ENCODE results near the gene MRPL38. TPM values are rescaled to one million over a fixed set of nuclear protein-coding genes. Genes with fewer than 3 reads are reported as not detected.

Gene MRPL38
- total RNA-seq, 2 donors from 2014 or later, result 27.2 to 36.4 TPM

DNA sequence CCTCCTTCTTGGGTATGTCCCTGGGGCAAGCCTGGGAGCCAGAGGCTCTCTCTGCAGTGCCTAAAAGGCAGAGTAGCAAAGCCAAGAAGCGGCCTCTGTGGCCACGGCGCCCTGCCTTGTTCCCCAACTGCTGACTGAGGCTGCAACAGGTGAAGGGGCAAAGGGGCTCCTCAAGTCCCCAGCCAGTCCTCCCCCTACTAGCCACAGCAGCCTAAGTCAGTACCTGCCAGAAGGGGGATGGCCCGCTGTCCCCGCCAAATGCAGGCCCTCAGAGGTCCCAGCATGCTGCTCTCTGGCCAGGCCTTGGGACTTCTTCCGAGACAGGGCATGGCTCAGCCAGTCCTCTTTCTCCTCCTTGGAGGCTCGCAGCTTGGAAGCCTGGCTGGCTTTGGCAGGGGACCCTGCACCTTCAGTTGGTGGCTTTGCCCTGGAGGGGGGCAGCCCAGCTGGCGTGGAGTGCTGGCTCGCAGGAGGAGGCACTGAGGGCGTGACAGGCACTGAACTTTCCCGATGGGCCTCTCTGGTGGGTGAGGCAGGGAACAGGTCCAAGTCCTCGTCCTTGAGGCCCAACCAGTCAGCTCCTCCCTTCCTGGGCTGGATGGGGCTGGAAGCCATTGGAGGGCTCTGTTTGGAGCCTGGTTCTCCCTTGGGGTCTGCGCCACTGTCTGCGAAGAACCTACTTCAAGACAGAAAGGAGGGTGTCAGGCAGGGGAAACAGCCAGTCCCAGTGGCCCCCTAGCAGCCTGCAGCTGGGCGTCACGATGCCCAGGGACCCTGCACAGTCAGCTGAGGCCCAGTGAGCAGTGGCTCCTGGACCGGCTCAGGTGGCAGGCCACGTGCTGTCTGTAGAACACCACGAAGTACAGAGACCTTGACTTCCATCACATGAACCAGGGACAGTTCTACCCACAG, 18.5 kb upstream of the MRPL38 start:
- H3K27ac ChIP-seq, result no peak overlapping the region
- no peaks in the 10 kb centered on the region for H3K27me3 ChIP-seq
- H3K36me3 ChIP-seq, result no peaks in the 10 kb centered on the region
- H3K4me1 ChIP-seq, result peaks cover 0 to 14% of the 10 kb centered on the region in 2 donors
- no peak for DNase-seq (ENCODE audit: low spot score)
- no peaks in the 10 kb centered on the region for H3K9me3 ChIP-seq
- no peak for TF ChIP-seq CTCF (IDR thresholded peaks at IDR 0.05)
- no peak overlapping the region for H3K4me3 ChIP-seq

DNA sequence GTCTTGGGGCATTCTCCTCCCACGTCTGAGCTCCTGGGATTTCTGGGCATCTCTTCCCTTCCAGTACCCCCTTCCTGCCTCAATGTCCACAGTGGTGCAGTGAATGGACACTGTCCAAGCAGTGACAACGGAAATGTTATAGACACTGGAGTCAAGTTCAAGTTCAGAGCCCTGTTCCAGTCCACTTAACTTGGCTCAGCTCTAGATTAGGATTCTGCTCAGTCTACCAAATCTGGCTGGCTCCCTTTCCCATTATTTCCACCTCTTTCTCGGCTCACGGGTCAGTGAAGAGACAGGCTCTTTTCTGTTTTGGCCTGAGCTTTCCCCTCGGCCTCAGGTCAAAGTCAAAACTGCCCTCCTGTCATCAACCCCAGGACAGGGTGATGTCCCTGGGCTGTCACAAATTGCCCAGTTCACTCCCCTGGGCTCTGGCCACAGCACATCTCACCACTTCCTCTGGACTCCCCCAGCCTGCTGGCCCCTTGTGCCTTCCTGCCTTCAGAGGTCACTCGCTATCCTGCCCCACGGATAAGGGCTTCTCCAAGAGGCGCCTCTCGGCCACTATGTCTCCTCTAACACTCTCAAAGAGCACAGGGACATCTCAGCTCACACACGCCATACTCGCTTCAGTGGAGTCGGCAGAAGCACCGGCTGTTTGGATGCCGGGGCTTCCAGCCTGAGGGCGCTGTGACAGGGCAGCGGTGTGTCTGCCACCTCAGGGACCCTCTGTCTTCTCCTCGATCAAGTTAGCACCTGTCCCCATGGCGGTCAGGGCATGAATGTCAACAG, 17.7 kb upstream of the MRPL38 start:
- Histone ChIP-seq H3K4me3 (no peak overlapping the region), H3K36me3 (no peaks in the 10 kb centered on the region), H3K27me3 (no peaks in the 10 kb centered on the region), H3K27ac (no peak overlapping the region), H3K4me1 (peaks cover 0 to 14% of the 10 kb centered on the region in 2 donors), H3K9me3 (no peaks in the 10 kb centered on the region)
- TF ChIP-seq CTCF (IDR thresholded peaks at IDR 0.05), result no peak
- DNase-seq (ENCODE audit: low spot score), result no peak

GRCh38 chr17:75921596-75921995, 16.9 kb upstream of the MRPL38 start:
- no peak overlapping the region for H3K4me3 ChIP-seq
- H3K9me3 ChIP-seq, result no peaks in the 10 kb centered on the region
- no peak for DNase-seq (ENCODE audit: low spot score)
- no peaks in the 10 kb centered on the region for H3K36me3 ChIP-seq
- H3K27ac ChIP-seq, result no peak overlapping the region
- peaks cover 0 to 14% of the 10 kb centered on the region in 2 donors for H3K4me1 ChIP-seq
- no peaks in the 10 kb centered on the region for H3K27me3 ChIP-seq
- no peak for TF ChIP-seq CTCF (IDR thresholded peaks at IDR 0.05)

DNA sequence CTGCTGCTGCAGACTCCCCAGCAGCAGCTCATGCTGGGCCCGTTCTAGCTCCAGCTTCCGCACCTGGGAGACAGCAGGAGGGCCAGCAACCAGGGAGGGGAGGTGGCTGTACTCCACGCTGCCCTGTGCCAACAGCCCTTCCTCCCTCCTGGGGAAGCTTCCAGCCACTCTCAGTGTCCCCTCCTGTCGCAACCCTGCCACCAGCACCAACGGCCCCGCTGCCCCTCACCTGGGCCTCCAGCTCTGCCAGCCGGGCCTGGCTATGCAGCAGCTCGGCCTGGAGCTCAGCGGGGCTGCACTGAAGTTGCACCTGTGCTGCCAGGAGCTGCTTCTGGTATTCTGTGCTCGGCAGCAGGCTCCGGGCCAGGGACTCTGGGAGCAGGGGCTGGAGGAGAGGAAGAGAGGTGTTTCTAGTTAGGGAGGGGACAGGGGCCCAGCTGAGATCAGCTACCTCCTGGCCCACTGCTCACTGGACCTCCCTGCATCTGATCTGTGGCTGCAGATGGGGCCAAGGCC, 15.4 kb upstream of the MRPL38 start:
- TF ChIP-seq CTCF (IDR thresholded peaks at IDR 0.05), result no peak
- no peaks in the 10 kb centered on the region for H3K9me3 ChIP-seq
- peaks cover 0 to 14% of the 10 kb centered on the region in 2 donors for H3K4me1 ChIP-seq
- H3K4me3 ChIP-seq, result no peak overlapping the region
- no peaks in the 10 kb centered on the region for H3K36me3 ChIP-seq
- H3K27me3 ChIP-seq, result no peaks in the 10 kb centered on the region
- DNase-seq (ENCODE audit: low spot score), result no peak
- H3K27ac ChIP-seq, result no peak overlapping the region

GRCh38 chr17:75919611-75920010, 14.9 kb upstream of the MRPL38 start:
- Histone ChIP-seq H3K36me3 (no peaks in the 10 kb centered on the region), H3K9me3 (no peaks in the 10 kb centered on the region), H3K4me3 (no peak overlapping the region), H3K27me3 (no peaks in the 10 kb centered on the region), H3K27ac (no peak overlapping the region), H3K4me1 (peaks cover 0 to 14% of the 10 kb centered on the region in 2 donors)
- TF ChIP-seq CTCF (IDR thresholded peaks at IDR 0.05), result no peak
- DNase-seq (ENCODE audit: low spot score), result no peak

All from right atrium auricular region (tissue), 2 donors.